ENCODE results near the gene MGMT.

MGMT gene

GRCh38 chr10:129716881-129717280 lies 249.8 kb downstream of the MGMT start:
- no peak for DNase-seq

- DNase-seq = no peak
Observed at GRCh38 chr10:129717816-129718547, 250.9 kb downstream of the MGMT start.

- DNase-seq = no peak
Observed at GRCh38 chr10:129718548-129719414, 251.7 kb downstream of the MGMT start.

GRCh38 chr10:129719415-129719739 lies 252.3 kb downstream of the MGMT start:
- no peak for DNase-seq

- no peak for DNase-seq
Observed at GRCh38 chr10:129719889-129720590, 253.0 kb downstream of the MGMT start.

- DNase-seq = no peak
Observed at GRCh38 chr10:129725011-129725410, 258.0 kb downstream of the MGMT start.

- DNase-seq = no peak
Observed at GRCh38 chr10:129725482-129725881, 258.4 kb downstream of the MGMT start.

- DNase-seq = no peak
Observed at GRCh38 chr10:129725890-129726631, 259.0 kb downstream of the MGMT start.

GRCh38 chr10:129727071-129727470 lies 260.0 kb downstream of the MGMT start:
- no peak for DNase-seq

- no peak for DNase-seq
Observed at GRCh38 chr10:129727495-129727894, 260.5 kb downstream of the MGMT start.

- DNase-seq = no peak
Observed at GRCh38 chr10:129728246-129728820, 261.3 kb downstream of the MGMT start.

GRCh38 chr10:129728905-129729795 lies 262.1 kb downstream of the MGMT start:
- no peak for DNase-seq

- DNase-seq = no peak
Observed at GRCh38 chr10:129730272-129730992, 263.4 kb downstream of the MGMT start.

GRCh38 chr10:129730993-129731325 lies 263.9 kb downstream of the MGMT start:
- DNase-seq = no peak

- no peak for DNase-seq
Observed at GRCh38 chr10:129740532-129741279, 273.7 kb downstream of the MGMT start.

GRCh38 chr10:129741280-129741977 lies 274.4 kb downstream of the MGMT start:
- DNase-seq = no peak

- no peak for DNase-seq
Observed at GRCh38 chr10:129741978-129742741, 275.1 kb downstream of the MGMT start.

GRCh38 chr10:129742742-129743550 lies 275.9 kb downstream of the MGMT start:
- DNase-seq = no peak

Data from inflammatory macrophage treated with lipopolysaccharide for 1 hour (primary cell).